Heart right ventricle (tissue), 16 donors: ENCODE measurements around the gene PABPC1L. TPM values are rescaled to one million over a fixed set of nuclear protein-coding genes. Genes with fewer than 3 reads are reported as not detected.

ENCODE experiments used
- ATAC-seq, 8 donors: fragments of 200-7000 bp; cut with Tn5 transposase; one replicate each; pipeline ENCODE4 v1.9.1; 2020; ENCODE audit warnings: mild to moderate bottlenecking in 8 of 8, moderate library complexity in 8 of 8, moderate number of reproducible peaks in 1 of 8
- DNase-seq, 2 donors: peaks; one replicate each; pipeline ENCODE4 v3.0.0-alpha.2; 2020
- H3K27ac ChIP-seq, 10 donors: fragments of 200-600 bp; sonication (generic) in 2 of 10; one replicate each; pipeline versions ENCODE4 v1.5.0 to v1.8.0; 2020 to 2022; ENCODE audit warnings: mild to moderate bottlenecking in 3 of 10
- H3K27me3 ChIP-seq, 7 donors: fragments of 200-600 bp; one replicate each; pipeline ENCODE4 v1.8.0; 2021 to 2022; ENCODE audit warnings: mild to moderate bottlenecking in 2 of 7
- H3K36me3 ChIP-seq, 9 donors: fragments of 200-600 bp; sonication (generic) in 1 of 9; one replicate each; pipeline versions ENCODE4 v1.5.0 to v1.8.0; 2020 to 2022; ENCODE audit warnings: mild to moderate bottlenecking in 2 of 9
- H3K4me1 ChIP-seq, 9 donors: fragments of 200-600 bp; sonication (generic) in 1 of 9; one replicate each; pipeline versions ENCODE4 v1.5.0 to v1.8.0; 2020 to 2022; ENCODE audit warnings: mild to moderate bottlenecking in 4 of 9
- H3K4me3 ChIP-seq, 10 donors: fragments of 200-600 bp; sonication (generic) in 2 of 10; one replicate each; pipeline versions ENCODE4 v1.5.0 to v1.8.0; 2020 to 2022; ENCODE audit warnings: mild to moderate bottlenecking in 7 of 10, moderate library complexity in 2 of 10
- H3K9me3 ChIP-seq, 11 donors: fragments of 200-600 bp in 10 of 11; sonication (generic) in 2 of 11; one replicate each; pipeline versions ENCODE4 v1.5.0 to v1.8.0; 2013 to 2022; ENCODE audit warnings: mild to moderate bottlenecking in 2 of 11, control low read depth in 1 of 11, moderate library complexity in 1 of 11
- WGBS, 2 donors: extraction: QIAGEN DNeasy Blood & Tissue Kit; methylation state at CpG; one replicate each; pipeline ENCODE4 v1.1.7; 2013; ENCODE audit warnings: inconsistent platforms in 1 of 2; 5-methylcytosine and 5-hydroxymethylcytosine counted together
- intact Hi-C, 10 donors: fragments of 100-400 bp; cut with DNase I; formaldehyde crosslinking; loops; one replicate each; pipeline versions ENCODE4 v1.11.1 to v1.14.2; 2022
- polyA plus RNA-seq, 2 donors: library from polyadenylated mRNA; stranded (reverse); fragments of 200-250 nt; gene quantifications; one replicate each; pipeline ENCODE4 v1.2.3, GENCODE V29; 2013
- total RNA-seq, 10 donors: library from RNA; stranded (reverse); fragmentation: NEBNext Ultra II Directional in 3 of 10; extraction: Animal tissue kit (Norgen Biotek cat#: 25700) in 3 of 10; gene quantifications; one replicate each; pipeline versions ENCODE4 v1.2.1 to v1.2.4, GENCODE V29; 2021 to 2023
- TF ChIP-seq, protein P1 (sequence below), 9 donors: fragments of 200-600 bp; sonication (generic) in 2 of 9; IDR thresholded peaks; one replicate each; pipeline versions ENCODE4 v1.5.0 to v1.8.0; 2021 to 2022; ENCODE audit warnings: antibody characterized with exemption in 9 of 9, mild to moderate bottlenecking in 5 of 9, moderate library complexity in 1 of 9
- donor health status: Arrhythmogenic right ventricular cardiomyopathy.
- donor health status: ischemic (EF 13 %, LVEDD 7.1; RV severe dilation, severe dysfunction).
- donor health status: healthy with polysubstance abuse.
- donor health status: DM: no; HTN: yes; CAD: no.
- donor health status: DM: no; HTN: no; CAD: no.
- donor health status: ischemic (EF 25% LVEDD 6.9; RV normal size, moderate dysfunction).
- donor health status: ischemic (EF 25% LVEDD 5.7; RV mildly dilated, moderate dysfunction).
- donor health status: healthy.
- donor health status: DM: yes; HTN: yes; CAD: no.
- donor health status: Ischemic cardiomyopathy.
- donor health status: ischemic (EF 35%, LVEDD 5.7; RV mildly dilated, moderate dysfunction).
- donor health status: nonischemic (EF 11% LVEDD 7.7; RV severe dilation, severe dysfunction).
- donor health status: DM: yes; HTN: yes; CAD: no.
- donor health status: PGD.
- donor health status: ischemic (EF 29% LVEDD 5.4; RV normal size, mild dysfunction).
- donor health status: nonischemic (EF 23%, LVEDD 6.1; RV moderate dilation, normal function).

Gene PABPC1L
- total and polyA plus RNA-seq, 12 donors: 0.89 to 14.3 (median 1.9) TPM

GRCh38 chr20:44918342-44918741 lies 8.5 kb downstream of the PABPC1L start:
- TF ChIP-seq, protein P1, sequence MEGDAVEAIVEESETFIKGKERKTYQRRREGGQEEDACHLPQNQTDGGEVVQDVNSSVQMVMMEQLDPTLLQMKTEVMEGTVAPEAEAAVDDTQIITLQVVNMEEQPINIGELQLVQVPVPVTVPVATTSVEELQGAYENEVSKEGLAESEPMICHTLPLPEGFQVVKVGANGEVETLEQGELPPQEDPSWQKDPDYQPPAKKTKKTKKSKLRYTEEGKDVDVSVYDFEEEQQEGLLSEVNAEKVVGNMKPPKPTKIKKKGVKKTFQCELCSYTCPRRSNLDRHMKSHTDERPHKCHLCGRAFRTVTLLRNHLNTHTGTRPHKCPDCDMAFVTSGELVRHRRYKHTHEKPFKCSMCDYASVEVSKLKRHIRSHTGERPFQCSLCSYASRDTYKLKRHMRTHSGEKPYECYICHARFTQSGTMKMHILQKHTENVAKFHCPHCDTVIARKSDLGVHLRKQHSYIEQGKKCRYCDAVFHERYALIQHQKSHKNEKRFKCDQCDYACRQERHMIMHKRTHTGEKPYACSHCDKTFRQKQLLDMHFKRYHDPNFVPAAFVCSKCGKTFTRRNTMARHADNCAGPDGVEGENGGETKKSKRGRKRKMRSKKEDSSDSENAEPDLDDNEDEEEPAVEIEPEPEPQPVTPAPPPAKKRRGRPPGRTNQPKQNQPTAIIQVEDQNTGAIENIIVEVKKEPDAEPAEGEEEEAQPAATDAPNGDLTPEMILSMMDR (IDR thresholded peaks at IDR 0.05): no peak
- no peak overlapping the region for H3K27ac ChIP-seq
- H3K36me3 ChIP-seq: peaks cover 0 to 37% (median 0%) of the 10 kb centered on the region in 9 donors
- no peak for ATAC-seq
- intact Hi-C loops: no loop called here
- no peaks in the 10 kb centered on the region for H3K4me1 ChIP-seq
- 99% methylated on average over 3 of the region's 3 CpGs for WGBS, 2 donors
- H3K9me3 ChIP-seq: no peaks in the 10 kb centered on the region
- H3K4me3 ChIP-seq: no peak overlapping the region
- H3K27me3 ChIP-seq: no peaks in the 10 kb centered on the region
- DNase-seq: no peak

DNA sequence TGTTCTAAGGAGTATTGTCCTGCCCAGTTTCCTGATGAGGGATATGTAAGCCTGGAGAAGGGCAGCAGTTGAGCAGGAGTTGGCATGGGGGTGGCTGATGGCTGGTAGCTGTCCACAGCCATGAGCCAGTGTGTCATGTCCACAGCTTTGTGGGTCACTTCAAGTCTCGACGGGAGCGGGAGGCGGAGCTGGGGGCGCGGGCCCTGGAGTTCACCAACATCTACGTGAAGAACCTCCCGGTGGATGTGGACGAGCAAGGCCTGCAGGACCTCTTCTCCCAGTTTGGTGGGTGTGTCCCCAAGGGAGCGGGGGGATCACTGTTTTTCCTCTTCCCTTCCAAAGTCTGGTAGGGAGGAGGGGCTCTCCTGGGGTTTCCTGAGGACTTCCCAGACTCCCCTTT lies 8.9 kb downstream of the PABPC1L start:
- peaks cover 0 to 37% (median 0%) of the 10 kb centered on the region in 9 donors for H3K36me3 ChIP-seq
- DNase-seq (no peak), ATAC-seq (no peak)
- 96 to 98% methylated on average over 10 of the region's 10 CpGs for WGBS, 2 donors
- TF ChIP-seq, protein P1 (IDR thresholded peaks at IDR 0.05): no peak
- no peaks in the 10 kb centered on the region for H3K9me3 ChIP-seq
- no peak overlapping the region for H3K4me3 ChIP-seq
- no peaks in the 10 kb centered on the region for H3K27me3 ChIP-seq
- no peak overlapping the region for H3K27ac ChIP-seq
- H3K4me1 ChIP-seq: no peaks in the 10 kb centered on the region
- intact Hi-C loops: no loop called here

DNA sequence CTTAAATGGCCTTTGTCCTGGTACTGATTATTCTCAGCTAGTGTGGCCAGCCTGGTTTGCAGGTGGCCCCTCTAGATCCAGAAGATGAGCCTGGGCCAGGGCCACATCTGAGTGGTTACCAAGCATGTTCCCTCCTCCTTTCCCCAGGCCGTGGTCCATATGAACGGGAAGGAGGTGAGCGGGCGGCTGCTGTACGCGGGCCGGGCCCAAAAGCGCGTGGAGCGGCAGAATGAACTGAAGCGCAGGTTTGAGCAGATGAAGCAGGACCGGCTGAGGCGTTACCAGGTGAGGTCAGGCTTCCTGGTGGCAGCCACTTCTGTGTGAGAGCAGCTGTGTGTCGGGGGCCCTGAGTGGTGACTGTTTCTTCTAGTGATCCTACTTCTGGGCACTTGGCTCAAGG lies 11.6 kb downstream of the PABPC1L start:
- TF ChIP-seq, protein P1 (IDR thresholded peaks at IDR 0.05): no peak
- Histone ChIP-seq H3K27ac (no peak overlapping the region), H3K9me3 (no peaks in the 10 kb centered on the region), H3K27me3 (no peaks in the 10 kb centered on the region), H3K4me3 (no peak overlapping the region), H3K36me3 (peaks cover 0 to 35% (median 0%) of the 10 kb centered on the region in 9 donors), H3K4me1 (no peaks in the 10 kb centered on the region)
- WGBS, 2 donors: 97 to 98% methylated on average over 14 of the region's 14 CpGs
- DNase-seq (no peak), ATAC-seq (no peak)
- intact Hi-C loops: no loop called here

DNA sequence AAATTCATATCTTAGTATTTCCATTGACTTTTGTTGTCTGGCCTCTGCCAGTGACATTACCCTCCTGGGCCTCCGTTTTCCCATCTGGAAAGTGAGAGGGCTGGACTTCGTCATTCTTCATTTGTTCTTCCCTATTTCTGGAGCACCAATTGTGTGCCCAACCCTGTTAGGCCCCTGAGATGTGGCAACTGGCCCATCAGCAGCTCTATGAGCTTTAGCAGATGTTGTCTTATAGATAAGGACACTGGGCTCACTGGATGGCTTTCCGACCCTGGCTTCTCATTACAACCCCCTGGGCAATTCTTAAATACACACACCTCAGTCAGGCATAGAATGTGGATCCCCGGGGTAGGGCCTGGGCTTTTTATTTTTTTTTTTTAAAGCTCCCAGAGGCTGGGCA lies 14.7 kb downstream of the PABPC1L start:
- ATAC-seq (no peak), DNase-seq (no peak)
- intact Hi-C loops: no loop called here
- Histone ChIP-seq H3K27ac (no peak overlapping the region), H3K4me1 (no peaks in the 10 kb centered on the region), H3K27me3 (no peaks in the 10 kb centered on the region), H3K36me3 (peaks cover 0 to 26% (median 0%) of the 10 kb centered on the region in 9 donors), H3K9me3 (no peaks in the 10 kb centered on the region), H3K4me3 (no peak overlapping the region)
- WGBS, 2 donors: 53 to 64% methylated on average over 4 of the region's 4 CpGs
- TF ChIP-seq, protein P1 (IDR thresholded peaks at IDR 0.05): no peak
